ENCODE results near the gene DDHD1.

The DDHD1 gene

GRCh38 chr14:53148671-53149070 is 4.5 kb downstream of the DDHD1 start:
- H3K4me3 Mint-ChIP-seq, result no peak overlapping the region
- TF ChIP-seq, protein P1, sequence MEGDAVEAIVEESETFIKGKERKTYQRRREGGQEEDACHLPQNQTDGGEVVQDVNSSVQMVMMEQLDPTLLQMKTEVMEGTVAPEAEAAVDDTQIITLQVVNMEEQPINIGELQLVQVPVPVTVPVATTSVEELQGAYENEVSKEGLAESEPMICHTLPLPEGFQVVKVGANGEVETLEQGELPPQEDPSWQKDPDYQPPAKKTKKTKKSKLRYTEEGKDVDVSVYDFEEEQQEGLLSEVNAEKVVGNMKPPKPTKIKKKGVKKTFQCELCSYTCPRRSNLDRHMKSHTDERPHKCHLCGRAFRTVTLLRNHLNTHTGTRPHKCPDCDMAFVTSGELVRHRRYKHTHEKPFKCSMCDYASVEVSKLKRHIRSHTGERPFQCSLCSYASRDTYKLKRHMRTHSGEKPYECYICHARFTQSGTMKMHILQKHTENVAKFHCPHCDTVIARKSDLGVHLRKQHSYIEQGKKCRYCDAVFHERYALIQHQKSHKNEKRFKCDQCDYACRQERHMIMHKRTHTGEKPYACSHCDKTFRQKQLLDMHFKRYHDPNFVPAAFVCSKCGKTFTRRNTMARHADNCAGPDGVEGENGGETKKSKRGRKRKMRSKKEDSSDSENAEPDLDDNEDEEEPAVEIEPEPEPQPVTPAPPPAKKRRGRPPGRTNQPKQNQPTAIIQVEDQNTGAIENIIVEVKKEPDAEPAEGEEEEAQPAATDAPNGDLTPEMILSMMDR (IDR thresholded peaks at IDR 0.05), result no peak
- H3K9me3 Mint-ChIP-seq, result peaks cover 33% of the 10 kb centered on the region

DNA sequence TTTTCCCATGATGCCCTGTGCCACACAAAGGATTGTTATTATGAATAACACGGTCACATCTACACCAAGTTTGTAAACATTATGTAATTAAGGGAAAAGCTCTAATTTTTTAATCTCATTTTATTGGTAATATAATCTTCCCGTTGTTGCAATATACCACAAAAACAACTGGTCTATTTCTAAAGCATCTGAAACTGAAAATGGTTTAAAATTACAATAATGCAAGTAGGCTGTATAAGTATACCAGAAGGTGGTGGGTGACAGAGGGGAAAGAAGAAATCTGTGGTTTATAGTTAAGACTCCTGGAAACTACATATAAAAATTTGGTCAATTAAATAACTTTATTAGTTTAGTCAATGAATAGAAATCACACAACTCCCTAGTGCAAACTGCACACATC is 5.2 kb downstream of the DDHD1 start:
- TF ChIP-seq, protein P1 (IDR thresholded peaks at IDR 0.05), result no peak
- H3K36me3 Mint-ChIP-seq (ENCODE audit: low read depth), result peaks cover 9% of the 10 kb centered on the region

More at GRCh38 chr14:53148671-53149070, 4.5 kb downstream of the DDHD1 start:
- Mint-ChIP-seq H3K4me1 (peaks cover 39% of the 10 kb centered on the region), H3K27ac (no peak overlapping the region), H3K36me3 (ENCODE audit: low read depth) (peaks cover 9% of the 10 kb centered on the region), H3K27me3 (ENCODE audit: low read depth, poor library complexity) (peaks cover 3% of the 10 kb centered on the region)
- DNase-seq, result no peak

DNA sequence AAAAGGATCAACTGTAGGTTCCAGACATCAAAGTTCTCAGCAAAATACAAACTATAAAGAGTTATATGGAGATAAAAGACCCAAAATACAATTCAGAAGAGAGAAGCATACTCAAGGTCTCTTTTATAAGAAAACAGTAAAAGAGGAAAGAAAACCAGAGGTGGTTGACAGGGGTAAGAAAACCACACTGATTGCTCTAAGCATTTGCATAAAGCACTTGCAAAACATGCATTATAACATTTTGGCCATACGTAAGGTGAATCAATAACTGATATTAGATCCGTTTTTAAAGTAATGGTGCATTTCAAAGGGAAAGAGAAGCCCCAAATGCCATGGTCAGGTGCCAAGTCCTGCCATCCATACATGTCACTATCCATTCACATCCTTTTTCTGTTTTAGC is 5.9 kb downstream of the DDHD1 start:
- Mint-ChIP-seq H3K27ac (no peak overlapping the region), H3K27me3 (ENCODE audit: low read depth, poor library complexity) (peaks cover 3% of the 10 kb centered on the region), H3K4me3 (no peak overlapping the region), H3K9me3 (peaks cover 33% of the 10 kb centered on the region), H3K4me1 (peaks cover 36% of the 10 kb centered on the region), H3K36me3 (ENCODE audit: low read depth) (peaks cover 9% of the 10 kb centered on the region)
- TF ChIP-seq, protein P1 (IDR thresholded peaks at IDR 0.05), result no peak
- no peak for DNase-seq

More for the DNA sequence above, 5.2 kb downstream of the DDHD1 start:
- no peak for DNase-seq
- Mint-ChIP-seq H3K4me1 (peaks cover 36% of the 10 kb centered on the region), H3K27ac (no peak overlapping the region), H3K4me3 (no peak overlapping the region), H3K9me3 (peaks cover 33% of the 10 kb centered on the region), H3K27me3 (ENCODE audit: low read depth, poor library complexity) (peaks cover 3% of the 10 kb centered on the region)

- H3K27me3 Mint-ChIP-seq (ENCODE audit: low read depth, poor library complexity), result peaks cover under 1% of the 10 kb centered on the region
- H3K4me3 Mint-ChIP-seq, result no peak overlapping the region
- H3K4me1 Mint-ChIP-seq, result peaks cover 31% of the 10 kb centered on the region
- DNase-seq, result no peak
- H3K27ac Mint-ChIP-seq, result no peak overlapping the region
- peaks cover 33% of the 10 kb centered on the region for H3K9me3 Mint-ChIP-seq
- peaks cover 9% of the 10 kb centered on the region for H3K36me3 Mint-ChIP-seq (ENCODE audit: low read depth)
- TF ChIP-seq, protein P1 (IDR thresholded peaks at IDR 0.05), result no peak
Measured at GRCh38 chr14:53146739-53147138, 6.4 kb downstream of the DDHD1 start.

GRCh38 chr14:53144244-53144643 is 8.9 kb downstream of the DDHD1 start:
- no peak for DNase-seq
- no peaks in the 10 kb centered on the region for H3K27me3 Mint-ChIP-seq (ENCODE audit: low read depth, poor library complexity)
- no peak overlapping the region for H3K4me3 Mint-ChIP-seq
- peaks cover 8% of the 10 kb centered on the region for H3K4me1 Mint-ChIP-seq
- TF ChIP-seq, protein P1 (IDR thresholded peaks at IDR 0.05), result no peak
- peaks cover 4% of the 10 kb centered on the region for H3K36me3 Mint-ChIP-seq (ENCODE audit: low read depth)
- H3K27ac Mint-ChIP-seq, result no peak overlapping the region
- peaks cover 33% of the 10 kb centered on the region for H3K9me3 Mint-ChIP-seq

DNA sequence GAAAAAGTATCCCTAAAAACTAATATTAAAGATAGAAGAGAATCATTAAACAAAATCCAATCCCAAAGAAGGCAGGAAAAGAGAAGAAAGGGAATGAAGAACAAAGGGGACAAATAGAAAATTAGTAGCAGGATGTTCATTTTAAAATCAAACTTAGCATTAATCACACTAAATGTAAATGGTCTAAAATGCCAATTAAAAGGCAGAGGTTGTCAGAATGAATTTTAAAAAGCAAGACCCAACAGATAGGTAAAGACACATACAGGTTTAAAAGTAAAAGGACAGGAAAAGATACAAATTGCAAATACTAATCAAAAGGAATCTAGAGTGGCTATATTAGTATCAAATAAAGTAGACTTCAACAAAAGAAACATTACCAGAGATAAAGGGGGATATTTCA is 12.5 kb downstream of the DDHD1 start:
- TF ChIP-seq, protein P1 (IDR thresholded peaks at IDR 0.05), result no peak
- DNase-seq, result no peak
- H3K27ac Mint-ChIP-seq, result no peak overlapping the region
- no peaks in the 10 kb centered on the region for H3K4me1 Mint-ChIP-seq
- H3K27me3 Mint-ChIP-seq (ENCODE audit: low read depth, poor library complexity), result peaks cover 3% of the 10 kb centered on the region
- peaks cover 16% of the 10 kb centered on the region for H3K9me3 Mint-ChIP-seq
- no peak overlapping the region for H3K4me3 Mint-ChIP-seq
- H3K36me3 Mint-ChIP-seq (ENCODE audit: low read depth), result no peaks in the 10 kb centered on the region

All from nephron progenitor cell (in vitro differentiated cells).